Activated naive CD4-positive, alpha-beta T cell treated with anti-CD3 and anti-CD28 coated beads, Interleukin-2, amount 50 U/mL, for 16 hours (primary cell): ENCODE measurements around the gene ADAMTS14.

Source experiments
- DNase-seq: peaks from one replicate; pipeline ENCODE4 v3.0.0-alpha.2; 2020

The ADAMTS14 gene

GRCh38 chr10:70791386-70792039 lies 119.2 kb downstream of the ADAMTS14 start:
- DNase-seq: no peak

DNA sequence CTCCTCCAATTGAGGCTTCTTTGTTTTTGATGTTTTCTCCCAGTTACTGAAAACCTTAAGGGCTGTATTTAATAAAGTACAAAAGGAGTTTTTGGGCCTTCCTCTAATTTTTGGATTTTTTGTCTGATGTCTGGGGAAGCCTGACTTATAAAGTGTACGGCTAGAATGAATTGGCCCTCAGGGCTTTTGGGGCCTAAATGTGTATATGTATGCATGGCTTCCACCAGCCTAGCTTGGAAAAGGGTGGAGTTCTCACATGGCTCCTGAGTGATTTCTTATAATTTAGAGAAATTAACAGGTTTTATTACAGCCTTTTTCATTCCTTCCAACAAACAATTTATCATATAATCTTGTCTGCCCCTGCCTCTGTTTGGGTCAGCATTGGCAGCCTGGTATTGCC lies 123.3 kb downstream of the ADAMTS14 start:
- no peak for DNase-seq

- no peak for DNase-seq
These were observed 125.5 kb downstream of the ADAMTS14 start for GRCh38 chr10:70797840-70798239.

DNA sequence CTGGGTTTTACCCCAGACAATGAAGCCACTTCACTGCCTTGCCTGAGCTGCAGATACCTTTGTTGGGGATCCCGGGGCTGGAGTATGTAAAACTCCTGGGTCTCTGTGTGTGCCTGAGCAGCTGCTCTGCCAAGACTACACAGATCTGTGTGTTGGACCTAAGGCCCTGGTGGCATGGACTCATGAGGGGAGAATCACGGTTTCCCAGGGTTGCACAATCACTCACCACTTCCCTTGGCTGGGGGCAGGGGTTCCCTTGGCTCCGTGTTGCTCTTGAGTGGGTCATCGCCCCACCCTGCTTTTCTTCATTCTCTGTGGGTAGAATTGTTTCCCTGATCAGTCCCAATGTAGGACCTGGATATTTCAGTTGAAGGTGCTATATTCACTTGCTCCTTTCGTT lies 126.8 kb downstream of the ADAMTS14 start:
- DNase-seq: no peak

DNA sequence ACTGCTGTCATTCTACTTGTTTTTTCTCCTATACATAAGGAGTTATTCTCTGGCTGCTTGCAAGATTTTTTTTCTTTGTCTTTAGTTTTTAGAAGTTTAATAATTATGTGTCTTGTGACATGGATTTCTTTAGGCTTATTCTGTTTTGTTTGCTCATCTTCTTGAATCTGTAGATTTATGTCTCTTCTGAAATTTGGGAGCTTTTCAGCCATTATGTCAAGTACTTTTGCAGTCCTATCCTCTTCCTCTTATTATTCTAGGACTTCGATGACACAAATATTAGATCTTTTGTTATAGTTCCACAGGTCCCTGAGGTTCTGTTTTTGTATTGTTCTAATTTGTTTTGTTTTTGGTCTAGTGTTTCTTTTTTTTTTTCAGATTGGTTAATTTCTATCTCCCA lies 129.5 kb downstream of the ADAMTS14 start:
- DNase-seq: no peak

GRCh38 chr10:70803775-70804420 lies 131.6 kb downstream of the ADAMTS14 start:
- DNase-seq: no peak

DNA sequence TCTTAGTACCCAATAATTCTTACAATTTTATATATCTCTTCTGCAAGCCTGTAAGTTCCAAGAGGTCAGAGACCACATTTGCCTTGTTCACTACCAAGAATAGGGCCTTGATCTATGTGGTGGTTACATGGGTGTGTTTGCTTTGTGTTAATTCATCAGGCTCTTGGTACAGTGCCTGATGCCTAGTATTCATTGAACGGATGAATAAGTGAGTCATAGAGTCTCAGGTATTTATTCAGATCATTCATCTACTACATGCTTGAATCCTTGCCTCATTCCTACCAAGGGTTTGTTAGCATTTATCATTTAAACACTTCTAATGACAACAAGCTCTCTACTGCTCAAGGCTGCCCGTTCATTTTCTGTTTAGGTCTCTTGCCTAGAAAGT lies 132.1 kb downstream of the ADAMTS14 start:
- no peak for DNase-seq

GRCh38 chr10:70805619-70806215 lies 133.4 kb downstream of the ADAMTS14 start:
- DNase-seq: no peak

DNA sequence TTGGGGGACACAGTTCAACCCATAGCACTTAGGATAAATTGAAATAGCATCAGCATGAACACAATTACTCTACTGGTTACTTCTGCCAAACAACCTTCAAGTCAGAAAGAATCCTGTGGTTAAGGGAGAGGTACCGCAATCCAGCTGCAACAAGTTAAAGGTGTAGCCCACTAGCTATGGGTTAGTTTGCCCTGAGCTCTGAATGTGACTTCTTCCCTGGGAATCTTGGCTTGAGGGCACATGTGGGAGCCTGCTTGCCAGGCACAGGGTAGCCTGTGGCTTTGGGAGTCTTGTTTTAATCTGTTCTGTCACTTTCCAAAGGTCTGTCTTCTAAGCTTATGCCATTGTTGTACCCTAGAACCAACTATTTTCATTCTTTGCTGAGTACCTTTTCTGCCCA lies 134.5 kb downstream of the ADAMTS14 start:
- no peak for DNase-seq

DNA sequence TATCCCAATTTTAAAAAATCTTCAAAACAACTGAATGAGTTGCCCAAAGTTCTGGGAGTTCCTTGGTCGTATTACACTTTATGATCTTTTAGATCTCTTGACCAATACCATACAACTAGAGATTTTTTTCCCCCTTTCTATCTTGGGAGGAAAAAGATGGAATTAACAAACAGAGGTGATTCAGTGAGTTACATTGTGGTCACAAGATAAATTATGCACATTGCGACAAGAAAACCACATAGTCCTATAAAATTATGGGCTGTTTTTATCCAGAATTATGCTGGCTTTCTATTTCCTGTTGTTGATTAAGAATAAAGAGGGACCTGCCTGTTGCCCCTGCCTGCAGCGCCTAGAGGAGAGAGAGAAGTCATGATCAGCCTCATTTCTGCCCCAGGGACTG lies 135.2 kb downstream of the ADAMTS14 start:
- no peak for DNase-seq

DNA sequence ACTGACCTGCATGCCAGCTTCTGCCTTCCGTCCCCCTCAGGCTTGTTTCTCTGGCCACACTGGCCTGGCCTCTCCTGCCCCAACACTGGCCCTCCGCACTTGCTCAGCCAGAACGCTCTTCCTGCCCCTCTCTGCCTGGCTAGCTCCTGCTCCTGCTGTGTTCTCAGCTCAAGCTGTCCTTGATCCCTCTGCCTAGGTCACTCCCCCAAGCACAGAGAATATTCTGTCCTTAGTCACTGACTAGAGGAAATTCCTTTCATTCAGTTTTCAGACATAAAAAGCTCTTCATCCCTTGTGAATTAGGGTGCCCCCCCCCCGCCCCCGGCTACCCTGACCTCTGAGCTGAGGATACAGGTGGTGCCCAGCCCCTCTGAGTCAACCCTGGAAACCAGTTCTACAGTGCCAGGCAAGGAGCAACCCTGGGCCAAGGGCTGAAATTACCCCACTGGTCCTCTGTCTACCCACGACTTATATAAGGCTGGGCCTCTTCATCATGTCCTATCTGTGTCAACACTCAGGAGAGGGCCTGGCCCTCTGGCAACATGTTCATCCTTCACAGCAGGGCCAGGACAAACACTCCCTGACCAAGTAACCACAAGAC lies 136.8 kb downstream of the ADAMTS14 start:
- DNase-seq: no peak

DNA sequence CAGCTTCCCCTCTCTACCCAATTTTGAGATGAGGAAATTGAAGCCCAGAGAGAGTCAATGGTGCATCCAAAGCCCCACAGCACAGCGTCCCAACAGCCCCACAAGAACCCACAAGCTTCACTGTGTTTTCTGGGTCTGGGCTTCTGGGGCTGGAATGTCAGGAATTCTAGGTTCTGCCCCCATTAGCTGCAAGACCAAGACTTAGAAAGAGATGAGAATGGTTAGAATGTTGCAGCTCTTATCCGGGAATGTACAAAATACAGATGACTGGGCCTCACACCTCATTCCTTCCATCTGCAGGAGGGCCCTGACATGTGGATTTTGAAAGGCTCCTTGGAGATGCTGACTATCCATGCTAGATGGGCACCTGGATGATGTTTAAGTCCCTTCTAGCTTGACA lies 137.4 kb downstream of the ADAMTS14 start:
- DNase-seq: no peak

- no peak for DNase-seq
These were observed 138.7 kb downstream of the ADAMTS14 start for GRCh38 chr10:70810967-70811366.

GRCh38 chr10:70811881-70812280 lies 139.6 kb downstream of the ADAMTS14 start:
- DNase-seq: no peak
